PC-9 (cell line): ENCODE results near the gene ZDHHC8.

Experiments used
- EZH2 ChIP-seq: fragments of 200-600 bp; sonication (generic); IDR thresholded peaks from 2 replicates; pipeline ENCODE4 v1.8.0; 2017; ENCODE audit warnings: antibody characterized with exemption, low read depth
- TF ChIP-seq, protein P1 (sequence below): fragments of 200-600 bp; sonication (generic); conservative IDR thresholded peaks from 2 replicates; pipeline ENCODE4 v1.6.1; 2017; ENCODE audit warnings: mixed run types, antibody characterized with exemption, mild to moderate bottlenecking, moderate library complexity

DNA sequence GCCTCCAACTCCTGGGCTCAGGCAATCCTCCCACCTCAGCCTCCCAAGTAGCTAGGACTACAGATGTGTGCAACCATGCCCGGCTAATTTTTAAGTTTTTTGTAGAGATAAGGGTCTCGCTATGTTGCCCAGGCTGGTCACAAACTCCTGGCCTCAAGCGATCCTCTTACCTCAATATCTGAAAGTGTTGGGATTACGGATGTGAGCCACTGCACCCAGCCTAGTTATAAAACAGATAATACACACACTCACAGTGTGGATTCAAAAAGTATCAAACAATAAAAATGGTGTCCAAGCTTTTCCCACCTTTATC is 19.6 kb downstream of the ZDHHC8 start:
- TF ChIP-seq EZH2, result no peak
- TF ChIP-seq, protein P1, sequence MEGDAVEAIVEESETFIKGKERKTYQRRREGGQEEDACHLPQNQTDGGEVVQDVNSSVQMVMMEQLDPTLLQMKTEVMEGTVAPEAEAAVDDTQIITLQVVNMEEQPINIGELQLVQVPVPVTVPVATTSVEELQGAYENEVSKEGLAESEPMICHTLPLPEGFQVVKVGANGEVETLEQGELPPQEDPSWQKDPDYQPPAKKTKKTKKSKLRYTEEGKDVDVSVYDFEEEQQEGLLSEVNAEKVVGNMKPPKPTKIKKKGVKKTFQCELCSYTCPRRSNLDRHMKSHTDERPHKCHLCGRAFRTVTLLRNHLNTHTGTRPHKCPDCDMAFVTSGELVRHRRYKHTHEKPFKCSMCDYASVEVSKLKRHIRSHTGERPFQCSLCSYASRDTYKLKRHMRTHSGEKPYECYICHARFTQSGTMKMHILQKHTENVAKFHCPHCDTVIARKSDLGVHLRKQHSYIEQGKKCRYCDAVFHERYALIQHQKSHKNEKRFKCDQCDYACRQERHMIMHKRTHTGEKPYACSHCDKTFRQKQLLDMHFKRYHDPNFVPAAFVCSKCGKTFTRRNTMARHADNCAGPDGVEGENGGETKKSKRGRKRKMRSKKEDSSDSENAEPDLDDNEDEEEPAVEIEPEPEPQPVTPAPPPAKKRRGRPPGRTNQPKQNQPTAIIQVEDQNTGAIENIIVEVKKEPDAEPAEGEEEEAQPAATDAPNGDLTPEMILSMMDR, result no peak
